Measurements from ENCODE around the gene KMO.

DNA sequence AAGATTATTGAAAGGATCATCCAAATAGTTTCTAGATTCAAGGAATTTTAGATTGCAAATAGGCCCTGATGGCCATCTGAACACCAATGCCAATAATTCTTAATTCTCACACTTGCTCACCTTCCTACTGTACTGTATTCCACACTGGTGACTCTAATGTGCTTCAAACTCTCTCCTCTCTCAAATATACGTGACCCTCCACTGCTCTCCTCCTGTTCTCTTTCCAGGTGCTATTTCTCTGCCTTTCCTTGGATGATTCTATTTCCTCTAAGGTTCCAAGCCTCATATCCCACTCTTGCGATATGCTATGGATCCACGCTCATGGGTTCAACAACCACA lies 28.6 kb downstream of the KMO start:
- TF ChIP-seq POLR2AphosphoS5 (IDR thresholded peaks at IDR 0.05; ENCODE audit: insufficient read depth, low read depth, low read length) (no peak), CTCF (IDR thresholded peaks at IDR 0.05; ENCODE audit: extremely low read depth in 1 of 2, insufficient read depth in 1 of 2, low read depth in 1 of 2, low read length in 2 of 2) (no peak)

All from endothelial cell of umbilical vein (primary cell).